Stimulated activated CD8-positive, alpha-beta memory T cell treated with anti-CD3 and anti-CD28 coated beads, Interleukin-15, amount 100 ng/mL, for 4 hours (primary cell): ENCODE data around the gene SGPP2.
"Not testable (repeated sequence)": the region's sequence is repeated elsewhere in the genome, so short reads cannot be mapped to it uniquely, and the experiment has no call there.

ENCODE experiments used
- DNase-seq, 2 donors: peaks; one replicate each; pipeline ENCODE4 v3.0.0-alpha.2; 2020; ENCODE audit warnings: low read depth in 2 of 2

Gene SGPP2

GRCh38 chr2:222576171-222577081 is 152.1 kb downstream of the SGPP2 start:
- DNase-seq, result no peak

- DNase-seq, result no peak
These were observed 153.0 kb downstream of the SGPP2 start for GRCh38 chr2:222577341-222577740.

GRCh38 chr2:222582928-222583327 is 158.6 kb downstream of the SGPP2 start:
- DNase-seq, result no peak

- DNase-seq, result not testable (repeated sequence)
These were observed 160.2 kb downstream of the SGPP2 start for GRCh38 chr2:222584589-222584988.

- no peak for DNase-seq
These were observed 167.3 kb downstream of the SGPP2 start for GRCh38 chr2:222591661-222592060.

- no peak for DNase-seq
These were observed 167.8 kb downstream of the SGPP2 start for GRCh38 chr2:222592176-222592575.

- no peak for DNase-seq
These were observed 170.3 kb downstream of the SGPP2 start for GRCh38 chr2:222594679-222595078.

GRCh38 chr2:222595581-222595980 is 171.2 kb downstream of the SGPP2 start:
- DNase-seq, result no peak

GRCh38 chr2:222598611-222599010 is 174.3 kb downstream of the SGPP2 start:
- no peak for DNase-seq

GRCh38 chr2:222603501-222603900 is 179.2 kb downstream of the SGPP2 start:
- no peak for DNase-seq

- DNase-seq, result no peak
These were observed 180.6 kb downstream of the SGPP2 start for GRCh38 chr2:222604749-222605515.

- DNase-seq, result no peak
These were observed 182.0 kb downstream of the SGPP2 start for GRCh38 chr2:222606306-222606705.

GRCh38 chr2:222608081-222608480 is 183.7 kb downstream of the SGPP2 start:
- DNase-seq, result no peak

- no peak for DNase-seq
These were observed 185.0 kb downstream of the SGPP2 start for GRCh38 chr2:222609381-222609780.
